NCI-H2107 treated with DMSO at 0.1 percent for 48 hours (cell line): ENCODE measurements around the gene PIK3R3.

Experiments
- DNase-seq: peaks from one replicate; lab custom pipeline; 2025; ENCODE audit not compliant: unreplicated experiment; lab: John Stamatoyannopoulos, UW

Gene PIK3R3

GRCh38 chr1:45995298-45995697 is 137.1 kb downstream of the PIK3R3 start:
- no peak for DNase-seq

- DNase-seq: no peak
Measured at GRCh38 chr1:45994423-45994822, 138.0 kb downstream of the PIK3R3 start.
